Measurements from ENCODE around the gene RABGAP1L.

Gene RABGAP1L

GRCh38 chr1:174726167-174726879 lies 567.0 kb downstream of the RABGAP1L start:
- DNase-seq = peak; percentile 22

GRCh38 chr1:174726880-174727585 lies 567.7 kb downstream of the RABGAP1L start:
- DNase-seq = no peak

- DNase-seq = no peak
Observed at GRCh38 chr1:174734270-174734669, 575.0 kb downstream of the RABGAP1L start.

GRCh38 chr1:174736831-174737230 lies 577.5 kb downstream of the RABGAP1L start:
- DNase-seq = no peak

GRCh38 chr1:174740249-174740968 lies 581.1 kb downstream of the RABGAP1L start:
- DNase-seq = no peak

- no peak for DNase-seq
Observed at GRCh38 chr1:174742805-174743653, 583.7 kb downstream of the RABGAP1L start.

GRCh38 chr1:174743654-174744561 lies 584.6 kb downstream of the RABGAP1L start:
- peak; percentile 37 for DNase-seq

GRCh38 chr1:174744886-174745285 lies 585.6 kb downstream of the RABGAP1L start:
- no peak for DNase-seq

- no peak for DNase-seq
Observed at GRCh38 chr1:174746024-174746808, 586.9 kb downstream of the RABGAP1L start.

- no peak for DNase-seq
Observed at GRCh38 chr1:174747613-174748012, 588.3 kb downstream of the RABGAP1L start.

- no peak for DNase-seq
Observed at GRCh38 chr1:174748586-174748985, 589.3 kb downstream of the RABGAP1L start.

GRCh38 chr1:174753131-174753530 lies 593.8 kb downstream of the RABGAP1L start:
- no peak for DNase-seq

GRCh38 chr1:174761335-174761734 lies 602.0 kb downstream of the RABGAP1L start:
- no peak for DNase-seq

- DNase-seq = no peak
Observed at GRCh38 chr1:174761901-174762585, 602.7 kb downstream of the RABGAP1L start.

- no peak for DNase-seq
Observed at GRCh38 chr1:174764191-174764590, 604.9 kb downstream of the RABGAP1L start.

GRCh38 chr1:174766727-174767126 lies 607.4 kb downstream of the RABGAP1L start:
- DNase-seq = no peak

GRCh38 chr1:174768516-174768915 lies 609.2 kb downstream of the RABGAP1L start:
- peak; percentile 55 for DNase-seq

GRCh38 chr1:174768949-174769348 lies 609.6 kb downstream of the RABGAP1L start:
- DNase-seq = peak; percentile 17

GRCh38 chr1:174769961-174770549 lies 610.7 kb downstream of the RABGAP1L start:
- DNase-seq = peak; percentile 72

- no peak for DNase-seq
Observed at GRCh38 chr1:174775621-174776020, 616.3 kb downstream of the RABGAP1L start.
